Ammon's horn (tissue), 1 donor: ENCODE measurements around the gene CUL9.
A peak's percentile ranks its signal among the peaks of the same experiment; 100 is the strongest.

Source experiments
- DNase-seq: peaks from one replicate; pipeline ENCODE4 v3.0.0-alpha.2; 2016; ENCODE audit warnings: low spot score

Gene CUL9

GRCh38 chr6:43173591-43174262 is 8.3 kb upstream of the CUL9 start:
- peak; percentile 28 for DNase-seq

DNA sequence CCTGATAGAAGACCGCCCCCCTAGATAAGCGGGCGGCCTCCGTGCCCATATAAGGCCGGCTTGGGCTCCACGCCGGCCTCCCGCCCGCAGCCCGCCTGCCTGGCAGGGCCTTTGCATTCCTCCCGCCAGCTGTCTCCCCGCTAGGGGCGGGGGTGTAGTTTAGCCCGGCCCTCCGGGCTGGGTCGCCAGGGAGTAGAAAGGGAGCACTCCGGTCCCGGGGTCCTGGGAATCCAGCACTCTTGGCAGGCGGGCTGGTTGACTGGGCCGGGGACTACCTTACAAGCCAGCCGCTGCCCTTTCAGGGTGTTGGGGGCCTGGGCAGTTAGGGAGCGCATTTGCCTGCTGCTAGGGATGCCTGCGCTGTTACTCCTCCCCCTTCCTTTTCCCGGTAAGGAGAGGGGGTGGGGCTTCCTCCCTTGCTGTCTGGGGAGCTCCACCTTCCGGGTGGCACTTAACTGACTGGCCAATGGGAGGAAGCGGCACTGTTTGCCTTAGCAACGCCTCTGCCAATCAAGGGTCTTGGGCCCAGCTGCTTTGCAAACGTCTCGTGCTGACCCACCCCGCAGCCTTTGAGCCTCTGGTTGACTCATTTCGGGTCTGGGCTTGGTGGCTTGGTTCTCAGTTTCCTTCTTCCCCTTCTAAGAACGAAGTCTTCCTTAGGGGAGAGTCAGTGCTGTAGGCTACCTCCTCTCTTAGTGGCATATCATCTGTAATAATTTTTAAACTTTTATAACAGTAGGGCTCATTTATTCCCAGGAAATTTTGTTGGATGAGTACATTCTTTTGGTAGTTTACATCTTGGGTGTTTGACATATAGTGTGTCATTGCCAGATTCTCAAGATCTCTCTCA is 7.5 kb upstream of the CUL9 start:
- DNase-seq = peak; percentile 99

- DNase-seq = no peak
Observed at GRCh38 chr6:43175676-43176422, 6.1 kb upstream of the CUL9 start.

DNA sequence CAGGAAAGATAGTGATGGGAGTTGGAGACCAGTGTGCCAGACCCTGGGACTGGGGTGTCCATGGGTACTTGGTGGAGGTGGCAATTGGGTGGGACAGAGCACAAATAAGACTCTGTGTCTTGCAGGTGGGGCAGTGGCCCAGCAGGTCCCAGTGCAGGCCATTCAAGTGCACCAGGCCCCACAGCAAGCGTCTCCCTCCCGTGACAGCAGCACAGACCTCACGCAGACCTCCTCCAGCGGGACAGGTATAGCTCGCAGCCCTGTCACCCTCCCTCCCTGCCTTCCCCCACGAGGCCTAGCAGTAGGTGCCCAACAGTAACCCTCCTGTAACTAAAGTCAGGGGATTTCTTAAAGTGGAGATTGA is 5.6 kb upstream of the CUL9 start:
- no peak for DNase-seq

GRCh38 chr6:43178150-43178549 is 3.8 kb upstream of the CUL9 start:
- DNase-seq = no peak

DNA sequence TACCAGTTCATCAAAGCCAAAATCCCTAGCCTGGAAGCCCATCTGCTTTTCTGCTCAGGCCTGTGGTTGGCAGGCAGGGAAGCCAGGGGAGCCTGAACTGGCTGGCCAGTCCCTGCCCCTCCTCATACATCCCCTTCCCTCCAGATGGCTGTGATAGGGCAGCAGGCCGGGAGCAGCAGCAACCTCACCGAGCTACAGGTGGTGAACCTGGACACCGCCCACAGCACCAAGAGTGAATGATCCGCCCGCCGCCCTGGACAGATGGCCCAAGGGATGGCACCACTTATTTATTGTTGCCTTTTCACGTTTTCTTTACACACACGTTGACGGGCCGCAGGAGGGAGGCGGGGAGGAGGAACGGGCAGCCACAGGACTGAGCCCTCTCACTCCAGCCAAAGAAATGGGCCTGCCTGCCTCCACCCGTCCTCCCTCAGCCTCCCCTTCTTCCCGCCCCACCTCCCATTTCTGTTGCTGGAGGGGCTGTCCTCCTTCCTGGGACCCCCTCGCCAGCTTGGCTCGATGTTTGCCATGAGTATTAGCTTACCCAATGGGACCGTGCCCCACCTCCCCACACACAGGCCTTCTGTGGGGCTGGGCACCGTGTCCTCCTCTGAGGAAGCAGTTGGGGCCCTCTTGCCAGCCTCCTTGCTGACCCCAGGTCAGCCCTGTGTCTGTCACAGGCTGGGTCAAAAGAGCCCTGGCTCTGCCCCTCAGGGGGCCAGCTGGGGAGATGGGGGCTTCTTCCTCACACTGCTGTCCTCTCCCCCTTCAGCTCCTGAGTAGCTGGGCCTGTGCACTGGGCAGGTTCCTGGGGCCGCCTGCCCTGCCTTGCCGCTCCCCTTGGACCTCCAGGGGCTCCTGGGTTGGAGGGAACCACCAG is 2.8 kb upstream of the CUL9 start:
- no peak for DNase-seq

DNA sequence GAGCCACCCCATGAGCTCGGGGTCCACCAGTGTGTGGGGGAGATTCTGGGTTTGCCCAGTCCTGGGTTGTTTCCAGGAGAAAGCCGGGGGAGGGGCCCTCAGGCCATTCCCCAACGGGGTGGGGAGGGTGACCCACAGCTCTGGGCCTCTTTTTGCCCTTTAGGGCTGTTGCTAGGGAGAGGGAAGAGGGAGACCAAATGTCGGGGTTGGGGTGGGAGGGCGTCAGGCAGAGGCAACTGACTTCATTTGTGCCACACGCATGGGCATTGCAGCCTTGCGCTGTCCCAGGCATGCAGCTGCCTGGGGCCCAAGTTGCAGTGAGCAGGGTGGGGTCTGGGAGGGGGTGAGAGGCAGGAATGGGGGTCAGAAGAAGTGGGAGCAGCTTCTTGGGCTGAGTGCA is 1.9 kb upstream of the CUL9 start:
- DNase-seq = no peak

- DNase-seq = no peak
Observed at GRCh38 chr6:43180985-43181384, 1.0 kb upstream of the CUL9 start.

GRCh38 chr6:43181621-43181941 is 415 bp upstream of the CUL9 start:
- DNase-seq = no peak

DNA sequence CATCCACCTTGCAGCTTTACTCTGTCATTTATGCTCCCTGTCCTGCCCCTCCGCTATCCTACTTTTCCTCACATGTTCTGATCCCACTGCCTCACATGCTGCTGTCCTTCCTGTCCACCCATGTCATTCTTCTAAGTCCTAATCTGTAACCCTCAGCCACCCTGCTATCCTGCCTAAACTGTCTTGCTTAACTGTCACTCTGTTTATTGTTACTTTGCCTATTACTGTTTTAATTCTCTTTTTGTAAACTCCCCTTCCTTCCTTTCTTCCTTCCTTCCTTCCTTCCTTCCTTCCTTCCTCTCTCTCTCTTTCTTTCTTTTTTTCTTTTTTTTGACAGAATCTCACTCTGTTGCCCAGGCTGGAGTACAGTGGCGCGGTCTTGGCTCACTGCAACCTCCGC is 1.4 kb downstream of the CUL9 start:
- DNase-seq = no peak

DNA sequence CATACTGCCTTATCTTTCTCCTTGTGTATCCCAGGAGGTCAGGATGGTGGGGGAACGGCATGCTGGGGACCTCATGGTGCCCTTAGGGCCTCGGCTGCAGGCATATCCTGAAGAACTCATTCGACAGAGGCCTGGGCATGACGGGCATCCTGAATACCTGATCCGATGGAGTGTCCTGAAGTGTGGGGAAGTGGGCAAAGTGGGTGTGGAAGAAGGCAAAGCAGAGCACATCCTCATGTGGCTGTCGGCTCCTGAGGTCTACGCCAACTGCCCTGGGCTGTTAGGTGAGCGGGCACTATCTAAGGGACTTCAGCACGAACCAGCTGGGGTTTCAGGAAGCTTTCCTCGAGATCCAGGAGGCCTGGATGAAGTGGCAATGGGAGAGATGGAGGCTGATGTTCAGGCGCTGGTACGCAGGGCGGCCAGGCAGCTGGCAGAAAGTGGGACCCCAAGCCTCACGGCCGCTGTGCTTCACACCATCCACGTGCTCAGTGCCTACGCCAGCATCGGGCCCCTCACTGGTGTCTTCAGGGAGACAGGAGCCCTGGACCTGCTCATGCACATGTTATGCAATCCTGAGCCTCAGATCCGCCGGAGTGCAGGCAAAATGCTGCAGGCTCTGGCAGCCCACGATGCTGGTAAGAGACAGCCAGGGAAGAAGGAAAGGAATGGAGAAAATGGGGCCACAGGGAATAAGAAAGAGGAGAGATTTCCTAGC is 2.4 kb downstream of the CUL9 start:
- no peak for DNase-seq

GRCh38 chr6:43185391-43185985 is 3.5 kb downstream of the CUL9 start:
- no peak for DNase-seq

- DNase-seq = no peak
Observed at GRCh38 chr6:43186019-43186418, 4.0 kb downstream of the CUL9 start.

- no peak for DNase-seq
Observed at GRCh38 chr6:43186706-43187105, 4.7 kb downstream of the CUL9 start.

DNA sequence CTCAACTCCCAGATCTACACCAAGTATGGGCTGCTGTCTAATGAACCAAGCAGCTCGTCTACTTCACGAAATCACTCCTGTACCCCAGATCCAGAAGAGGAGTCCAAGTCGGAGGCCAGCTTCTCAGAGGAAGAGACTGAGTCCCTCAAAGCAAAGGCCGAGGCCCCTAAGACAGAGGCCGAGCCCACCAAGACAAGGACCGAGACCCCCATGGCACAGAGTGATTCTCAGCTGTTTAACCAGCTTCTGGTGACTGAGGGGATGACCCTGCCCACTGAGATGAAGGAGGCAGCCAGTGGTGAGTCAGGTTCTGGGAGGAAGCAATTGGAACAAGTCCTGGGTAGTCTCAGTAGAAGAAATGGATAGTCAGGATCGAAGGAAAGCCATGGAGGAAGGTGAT is 5.8 kb downstream of the CUL9 start:
- no peak for DNase-seq

- no peak for DNase-seq
Observed at GRCh38 chr6:43188426-43188825, 6.4 kb downstream of the CUL9 start.

DNA sequence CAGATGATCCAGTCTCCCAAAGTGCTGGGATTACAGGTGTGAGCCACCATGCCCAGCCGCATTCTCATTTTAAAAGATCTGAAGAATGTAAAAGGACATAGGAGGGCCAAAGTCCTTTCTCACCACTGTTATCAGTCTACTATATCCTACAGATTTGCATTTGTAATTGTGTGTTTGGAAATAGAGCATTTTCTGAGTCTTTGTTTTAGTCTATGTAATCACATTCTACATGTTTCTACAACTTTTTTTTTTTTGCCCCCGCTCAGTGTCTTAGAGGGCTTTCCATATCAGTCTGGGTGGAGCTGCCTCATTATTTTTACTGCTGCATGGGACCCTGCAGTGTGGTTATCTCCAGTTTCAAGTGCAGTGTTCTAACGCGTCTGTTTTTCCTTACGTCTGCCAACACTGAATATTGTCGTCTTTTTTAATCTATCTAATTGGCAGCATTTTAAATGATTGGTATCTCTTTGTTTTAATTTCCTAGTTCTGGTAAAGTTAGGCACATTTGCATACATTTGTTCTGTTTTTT is 7.8 kb downstream of the CUL9 start:
- DNase-seq = no peak

DNA sequence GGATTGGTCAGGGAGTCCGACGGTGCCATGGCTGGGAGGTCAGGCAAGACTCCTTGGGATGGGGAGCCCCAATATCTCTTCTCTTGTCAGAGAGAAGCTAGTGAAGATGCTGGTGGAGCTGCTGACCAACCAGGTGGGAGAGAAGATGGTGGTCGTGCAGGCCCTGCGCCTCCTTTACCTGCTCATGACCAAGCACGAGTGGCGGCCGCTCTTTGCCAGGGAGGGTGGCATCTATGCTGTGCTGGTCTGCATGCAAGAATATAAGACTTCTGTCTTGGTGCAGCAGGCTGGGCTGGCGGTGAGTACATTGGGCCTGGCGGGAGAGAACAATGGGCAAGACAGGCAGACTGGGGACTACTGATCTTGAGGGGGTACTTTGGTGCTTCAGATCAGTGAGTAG is 10.9 kb downstream of the CUL9 start:
- no peak for DNase-seq

DNA sequence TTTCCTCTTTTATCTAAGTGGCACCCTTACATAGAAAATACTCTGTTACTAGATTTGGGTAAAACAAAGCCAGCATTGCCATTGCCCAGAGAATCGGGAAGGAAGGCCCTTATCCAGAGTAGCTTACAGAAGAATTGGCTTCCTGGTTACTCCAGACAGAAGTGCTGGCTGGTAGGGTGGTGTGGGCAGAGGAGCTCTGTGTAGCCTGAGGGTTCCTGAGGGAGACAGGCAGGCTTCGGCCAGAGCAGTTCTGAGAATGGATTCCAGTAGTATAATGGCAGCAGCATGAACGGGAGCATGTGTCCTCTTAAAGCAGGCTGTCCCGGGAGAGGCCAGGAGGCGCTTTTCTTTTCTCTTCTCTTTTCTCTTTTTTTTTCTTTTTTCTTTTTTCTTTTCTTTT is 11.9 kb downstream of the CUL9 start:
- no peak for DNase-seq

- no peak for DNase-seq
Observed at GRCh38 chr6:43196337-43196736, 14.3 kb downstream of the CUL9 start.

DNA sequence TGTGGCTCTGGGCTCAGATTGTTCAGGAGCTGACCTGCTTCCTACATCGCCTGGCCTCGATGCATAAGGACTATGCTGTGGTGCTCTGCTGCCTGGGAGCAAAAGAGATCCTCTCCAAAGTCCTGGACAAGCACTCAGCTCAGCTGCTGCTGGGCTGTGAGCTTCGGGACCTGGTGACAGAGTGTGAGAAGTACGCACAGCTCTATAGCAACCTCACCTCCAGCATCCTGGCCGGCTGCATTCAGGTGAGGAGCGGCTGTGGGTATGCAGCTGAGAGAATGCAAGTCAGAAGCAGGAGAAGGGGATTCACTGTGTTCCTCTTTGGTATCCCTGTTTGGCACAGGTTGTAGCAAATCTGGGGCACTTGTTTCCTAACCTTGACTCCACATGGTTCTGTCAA is 17.9 kb downstream of the CUL9 start:
- no peak for DNase-seq
